CD4-positive, alpha-beta T cell treated with Interferon gamma for 1 hour (primary cell): Measurements from ENCODE around the gene EXD3.
"Not testable (repeated sequence)": the region's sequence is repeated elsewhere in the genome, so short reads cannot be mapped to it uniquely, and the experiment has no call there.

Experiments used
- DNase-seq: peaks from one replicate; pipeline ENCODE4 v3.0.0-alpha.2; 2020

Gene EXD3

GRCh38 chr9:137422604-137423513 lies at the start of gene EXD3, which contains the start of gene NOXA1:
Gene EXD3, minus strand, starts transcription at chr9:137423162. Its CDS starts 27,805 bp downstream, at chr9:137395357.
Gene NOXA1, plus strand, starts transcription at chr9:137423393. Its CDS starts 137 bp downstream, at chr9:137423530.
- DNase-seq = peak; percentile 91

GRCh38 chr9:137470785-137471184 lies 47.8 kb upstream of the EXD3 start:
- no peak for DNase-seq

- no peak for DNase-seq
These were observed 44.9 kb upstream of the EXD3 start for GRCh38 chr9:137467896-137468295.

GRCh38 chr9:137467161-137467581 lies 44.2 kb upstream of the EXD3 start:
- DNase-seq = no peak

- DNase-seq = not testable (repeated sequence)
These were observed 43.6 kb upstream of the EXD3 start for GRCh38 chr9:137466389-137467085.

GRCh38 chr9:137465720-137466388 lies 42.9 kb upstream of the EXD3 start:
- no peak for DNase-seq

GRCh38 chr9:137465000-137465719 lies 42.2 kb upstream of the EXD3 start:
- DNase-seq = no peak

GRCh38 chr9:137464291-137464999 lies 41.5 kb upstream of the EXD3 start:
- no peak for DNase-seq

GRCh38 chr9:137463931-137464290 lies 40.9 kb upstream of the EXD3 start:
- no peak for DNase-seq

- DNase-seq = no peak
These were observed 40.3 kb upstream of the EXD3 start for GRCh38 chr9:137462986-137463930.

GRCh38 chr9:137462396-137462985 lies 39.5 kb upstream of the EXD3 start:
- DNase-seq = no peak

GRCh38 chr9:137461663-137462395 lies 38.9 kb upstream of the EXD3 start:
- DNase-seq = peak; percentile 95

- no peak for DNase-seq
These were observed 38.3 kb upstream of the EXD3 start for GRCh38 chr9:137461316-137461662.

- DNase-seq = no peak
These were observed 37.7 kb upstream of the EXD3 start for GRCh38 chr9:137460363-137461315.

GRCh38 chr9:137459601-137460362 lies 36.8 kb upstream of the EXD3 start:
- DNase-seq = no peak

GRCh38 chr9:137459152-137459600 lies 36.2 kb upstream of the EXD3 start, which contains the start of gene NSMF:
Gene NSMF, minus strand, starts transcription at chr9:137459334. Its CDS starts 232 bp downstream, at chr9:137459102.
- DNase-seq = peak; percentile 92
